ENCODE measurements around the gene CCNK. TPM values are rescaled to one million over a fixed set of nuclear protein-coding genes. Genes with fewer than 3 reads are reported as not detected.
A peak's percentile ranks its signal among the peaks of the same experiment; 100 is the strongest.

CCNK gene
- total RNA-seq, 1 experiment from 2014 or later, result 80.1 TPM

- Histone ChIP-seq H3K27ac (ENCODE audit: insufficient read length, low read depth, low read length) (no peak overlapping the region), H3K79me2 (ENCODE audit: insufficient read depth, low read length) (no peaks in the 10 kb centered on the region), H3K23ac (ENCODE audit: insufficient read length, low read depth, low read length) (no peak overlapping the region), H2BK15ac (ENCODE audit: low read depth, low read length) (no peak overlapping the region), H3K27me3 (ENCODE audit: insufficient read depth, low read length) (no peaks in the 10 kb centered on the region), H2BK5ac (ENCODE audit: insufficient read length, low read length) (no peak overlapping the region), H3T11ph (ENCODE audit: low read length) (no peak overlapping the region), H3K79me1 (ENCODE audit: insufficient read depth, low read depth, low read length, poor library complexity, severe bottlenecking) (no peaks in the 10 kb centered on the region), H4K5ac (ENCODE audit: insufficient read length, low read depth, low read length) (no peak overlapping the region), H2BK120ac (ENCODE audit: low read depth, low read length, poor library complexity, severe bottlenecking) (no peak overlapping the region), H2AFZ (ENCODE audit: low read length) (no peak overlapping the region), H3K56ac (ENCODE audit: insufficient read length, low read depth, low read length) (no peak overlapping the region), H3K4ac (ENCODE audit: low read depth, low read length) (no peak overlapping the region), H2BK12ac (ENCODE audit: insufficient read length, low read depth, low read length) (no peak overlapping the region), H2BK20ac (ENCODE audit: low read depth, low read length, poor library complexity, severe bottlenecking) (no peak overlapping the region), H3K14ac (ENCODE audit: insufficient read depth, low read length) (no peak overlapping the region), H3K18ac (ENCODE audit: insufficient read length, low read depth, low read length) (no peak overlapping the region), H3K9me3 (ENCODE audit: control insufficient read depth, low read depth, low read length) (no peaks in the 10 kb centered on the region), H4K20me1 (ENCODE audit: control insufficient read depth, insufficient read depth, insufficient read length) (peaks cover 3% of the 10 kb centered on the region), H3K23me2 (ENCODE audit: insufficient read length, low read depth, low read length, poor library complexity, severe bottlenecking) (no peaks in the 10 kb centered on the region), H3K9ac (ENCODE audit: extremely low read depth, insufficient read length, low read length) (no peak overlapping the region), H3K4me1 (ENCODE audit: insufficient read depth, low read length) (peaks cover 2% of the 10 kb centered on the region; the same call in 1 of the 2 replicates), H4K91ac (ENCODE audit: insufficient read length, low read depth, low read length) (no peak overlapping the region), H4K8ac (replicated peaks; ENCODE audit: insufficient read length, low read depth, low read length) (no peak overlapping the region), H2AK5ac (ENCODE audit: insufficient read length, low read length) (no peak overlapping the region), H3K4me2 (ENCODE audit: insufficient read depth, insufficient read length, low read length) (no peak overlapping the region)
- Mint-ChIP-seq H3K36me3 (ENCODE audit: insufficient read depth in 1 of 3, low read depth in 3 of 3) (peaks cover 0 to 6% (median 0%) of the 10 kb centered on the region in 3 experiments; a peak in 4 of 7 replicates), H3K27me3 (ENCODE audit: low read depth) (no peaks in the 10 kb centered on the region), H3K27ac (no peak overlapping the region), H3K4me1 (peaks cover 15 to 22% of the 10 kb centered on the region in 2 experiments), H3K4me3 (no peak overlapping the region), H3K9me3 (no peaks in the 10 kb centered on the region)
- DNase-seq, result peak; percentile 24
- TF ChIP-seq, protein P1, sequence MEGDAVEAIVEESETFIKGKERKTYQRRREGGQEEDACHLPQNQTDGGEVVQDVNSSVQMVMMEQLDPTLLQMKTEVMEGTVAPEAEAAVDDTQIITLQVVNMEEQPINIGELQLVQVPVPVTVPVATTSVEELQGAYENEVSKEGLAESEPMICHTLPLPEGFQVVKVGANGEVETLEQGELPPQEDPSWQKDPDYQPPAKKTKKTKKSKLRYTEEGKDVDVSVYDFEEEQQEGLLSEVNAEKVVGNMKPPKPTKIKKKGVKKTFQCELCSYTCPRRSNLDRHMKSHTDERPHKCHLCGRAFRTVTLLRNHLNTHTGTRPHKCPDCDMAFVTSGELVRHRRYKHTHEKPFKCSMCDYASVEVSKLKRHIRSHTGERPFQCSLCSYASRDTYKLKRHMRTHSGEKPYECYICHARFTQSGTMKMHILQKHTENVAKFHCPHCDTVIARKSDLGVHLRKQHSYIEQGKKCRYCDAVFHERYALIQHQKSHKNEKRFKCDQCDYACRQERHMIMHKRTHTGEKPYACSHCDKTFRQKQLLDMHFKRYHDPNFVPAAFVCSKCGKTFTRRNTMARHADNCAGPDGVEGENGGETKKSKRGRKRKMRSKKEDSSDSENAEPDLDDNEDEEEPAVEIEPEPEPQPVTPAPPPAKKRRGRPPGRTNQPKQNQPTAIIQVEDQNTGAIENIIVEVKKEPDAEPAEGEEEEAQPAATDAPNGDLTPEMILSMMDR (conservative IDR thresholded peaks at IDR 0.05), result no peak
- no CpG with 5 or more reads among the region's 16 CpGs for WGBS (ENCODE audit: extremely low coverage, insufficient read length, low lambda C conversion rate)
Measured at GRCh38 chr14:99517643-99518381, 36.6 kb downstream of the CCNK start.
